ENCODE results near the gene MYO7B. TPM values are rescaled to one million over a fixed set of nuclear protein-coding genes. Genes with fewer than 3 reads are reported as not detected.

MYO7B gene
- total RNA-seq, 2 experiments from 2014 or later = 0.14 to 0.58 TPM

DNA sequence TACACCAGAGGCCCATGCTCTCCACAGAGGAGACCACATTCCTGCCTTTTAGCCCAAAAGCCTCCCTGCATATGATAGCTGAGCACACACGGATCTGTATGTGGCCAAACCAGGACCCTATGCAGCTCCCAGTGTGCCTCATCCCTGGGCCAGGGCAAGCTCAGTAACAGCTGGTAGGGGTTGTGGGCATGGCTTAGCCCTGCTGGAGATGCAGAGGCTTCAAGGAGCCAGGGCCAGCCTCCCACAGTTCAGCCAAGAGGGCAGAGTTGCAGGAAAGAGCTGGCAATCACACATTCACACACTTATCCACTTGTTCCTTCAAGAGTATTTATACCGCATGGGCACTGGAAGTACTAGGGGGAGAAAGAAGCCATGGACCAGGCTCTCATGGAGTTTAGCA is 141.4 kb downstream of the MYO7B start:
- ChIA-PET POLR2A (no interaction called here), CTCF (interaction anchor here (0.6 to 2.6 kb wide), 5 partner anchors 19 to 502 kb away, joined by 3 to 10 read pairs (median 4); partner anchors contain the start of gene GPR17)
- intact Hi-C loops (cut with micrococcal nuclease) = no loop called here
- Mint-ChIP-seq H3K36me3 (no peaks in the 10 kb centered on the region), H3K27ac (no peak overlapping the region), H3K4me3 (no peak overlapping the region), H3K9me3 (no peaks in the 10 kb centered on the region), H3K4me1 (ENCODE audit: low read depth) (peaks cover 4% of the 10 kb centered on the region), H3K27me3 (peaks cover 32% of the 10 kb centered on the region)
- no peak for DNase-seq

GRCh38 chr2:127678531-127678930 is 143.0 kb downstream of the MYO7B start:
- Mint-ChIP-seq H3K4me3 (no peak overlapping the region), H3K9me3 (no peaks in the 10 kb centered on the region), H3K27me3 (peaks cover 20% of the 10 kb centered on the region), H3K4me1 (ENCODE audit: low read depth) (peaks cover 4% of the 10 kb centered on the region), H3K36me3 (no peaks in the 10 kb centered on the region), H3K27ac (no peak overlapping the region)
- DNase-seq = no peak
- ChIA-PET CTCF (no interaction called here), POLR2A (no interaction called here)
- intact Hi-C loops (cut with micrococcal nuclease) = no loop called here

DNA sequence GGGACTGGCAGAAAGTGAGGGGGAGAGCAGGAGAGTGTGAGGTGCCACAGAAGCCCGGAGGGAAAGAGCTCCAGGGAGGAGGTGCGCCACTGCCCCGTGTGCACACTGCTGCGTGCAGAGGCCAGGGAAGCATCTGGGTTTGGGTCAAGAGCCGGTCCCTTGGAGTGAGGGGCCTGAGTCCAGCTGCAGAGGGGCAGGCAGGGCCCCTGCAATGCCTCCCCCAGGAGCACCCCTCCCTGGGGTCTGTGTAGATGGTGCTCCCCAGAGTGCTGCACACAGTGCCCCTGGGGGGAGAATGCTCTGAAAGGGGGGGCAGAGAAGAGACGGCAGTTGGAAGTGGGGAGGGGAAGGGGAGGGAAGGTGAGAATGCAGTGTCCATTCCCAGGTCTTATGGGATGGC is 143.5 kb downstream of the MYO7B start:
- ChIA-PET CTCF (no interaction called here), POLR2A (no interaction called here)
- Mint-ChIP-seq H3K9me3 (no peaks in the 10 kb centered on the region), H3K36me3 (no peaks in the 10 kb centered on the region), H3K27ac (no peak overlapping the region), H3K27me3 (peaks cover 15% of the 10 kb centered on the region), H3K4me3 (no peak overlapping the region), H3K4me1 (ENCODE audit: low read depth) (peaks cover 4% of the 10 kb centered on the region)
- no peak for DNase-seq
- intact Hi-C loops (cut with micrococcal nuclease) = no loop called here

DNA sequence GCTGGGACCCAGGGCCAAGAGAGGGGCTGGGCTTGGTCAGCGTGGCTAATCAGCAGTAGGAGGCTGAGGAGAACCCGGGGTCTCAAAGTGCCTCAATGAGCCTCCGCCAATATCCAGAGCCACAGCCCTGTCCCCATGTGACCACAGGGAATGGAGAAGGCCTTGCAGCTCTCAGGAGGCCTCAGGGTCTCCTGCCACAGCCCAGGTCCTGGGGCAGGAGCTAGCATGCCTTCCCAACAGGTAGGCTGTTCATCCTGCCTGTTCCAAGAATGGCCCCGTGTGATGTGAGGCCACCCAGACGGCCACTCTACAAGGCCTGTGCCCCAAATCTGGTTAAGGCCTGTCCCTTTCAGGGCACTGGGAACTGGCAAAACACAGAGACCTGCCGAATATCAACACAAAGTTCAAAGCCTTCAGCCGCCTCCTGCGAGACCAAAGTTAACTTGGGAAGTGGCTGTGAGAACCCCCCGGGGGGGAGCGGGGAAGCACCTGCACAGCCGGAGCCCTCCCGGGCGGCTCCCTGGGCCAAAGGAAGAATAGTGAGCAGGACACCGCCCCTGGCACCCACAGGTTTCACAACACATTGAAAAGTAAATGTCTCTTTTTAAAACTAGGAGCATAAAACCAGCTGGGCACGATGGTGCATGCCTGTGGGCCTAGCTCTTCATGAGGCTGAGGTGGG is 144.3 kb downstream of the MYO7B start:
- peaks cover 9% of the 10 kb centered on the region for H3K27me3 Mint-ChIP-seq
- DNase-seq = no peak
- no peak overlapping the region for H3K27ac Mint-ChIP-seq
- H3K9me3 Mint-ChIP-seq = no peaks in the 10 kb centered on the region
- intact Hi-C loops (cut with micrococcal nuclease) = no loop called here
- H3K36me3 Mint-ChIP-seq = no peaks in the 10 kb centered on the region
- CTCF ChIA-PET = no interaction called here
- H3K4me1 Mint-ChIP-seq (ENCODE audit: low read depth) = no peaks in the 10 kb centered on the region
- POLR2A ChIA-PET = no interaction called here
- no peak overlapping the region for H3K4me3 Mint-ChIP-seq

DNA sequence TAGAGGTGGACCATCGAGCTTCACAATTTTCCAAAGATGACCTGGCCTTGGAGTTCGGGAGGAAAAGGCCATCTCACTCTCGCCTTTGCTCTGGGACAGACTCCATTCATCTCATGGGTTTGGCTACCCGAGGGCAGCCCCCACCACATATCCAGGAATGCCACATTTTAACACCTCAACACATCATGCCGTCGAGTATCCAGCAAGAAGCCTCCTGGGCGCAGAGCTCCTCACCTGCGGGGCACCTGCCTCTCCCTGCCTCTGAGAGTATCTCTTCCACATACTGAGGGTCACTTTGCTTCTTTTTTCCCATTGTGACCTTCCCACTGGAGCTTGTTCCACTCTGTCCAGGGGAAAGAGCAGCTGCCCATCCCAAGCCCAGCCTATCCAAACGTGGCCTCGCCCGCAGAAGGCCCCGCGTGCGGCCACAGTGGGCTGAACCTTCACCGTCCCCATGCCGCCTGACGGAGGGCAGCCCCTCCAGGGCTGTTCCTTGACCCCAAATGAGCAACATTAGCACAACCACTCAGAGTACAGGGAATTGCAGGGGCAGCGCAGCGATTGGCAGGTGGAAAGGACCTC is 145.3 kb downstream of the MYO7B start:
- H3K4me1 Mint-ChIP-seq (ENCODE audit: low read depth) = no peaks in the 10 kb centered on the region
- H3K4me3 Mint-ChIP-seq = no peak overlapping the region
- H3K9me3 Mint-ChIP-seq = no peaks in the 10 kb centered on the region
- intact Hi-C loops (cut with micrococcal nuclease) = no loop called here
- no peak for DNase-seq
- ChIA-PET POLR2A (no interaction called here), CTCF (no interaction called here)
- H3K27me3 Mint-ChIP-seq = peaks cover 6% of the 10 kb centered on the region
- H3K27ac Mint-ChIP-seq = no peak overlapping the region
- H3K36me3 Mint-ChIP-seq = no peaks in the 10 kb centered on the region

GRCh38 chr2:127681288-127681804 is 145.9 kb downstream of the MYO7B start:
- H3K4me1 Mint-ChIP-seq (ENCODE audit: low read depth) = no peaks in the 10 kb centered on the region
- intact Hi-C loops (cut with micrococcal nuclease) = no loop called here
- ChIA-PET CTCF (no interaction called here), POLR2A (no interaction called here)
- peaks cover 3% of the 10 kb centered on the region for H3K27me3 Mint-ChIP-seq
- H3K36me3 Mint-ChIP-seq = no peaks in the 10 kb centered on the region
- H3K4me3 Mint-ChIP-seq = no peak overlapping the region
- H3K27ac Mint-ChIP-seq = no peak overlapping the region
- no peaks in the 10 kb centered on the region for H3K9me3 Mint-ChIP-seq
- DNase-seq = no peak

GRCh38 chr2:127681976-127682857 is 146.7 kb downstream of the MYO7B start:
- no peaks in the 10 kb centered on the region for H3K9me3 Mint-ChIP-seq
- H3K4me3 Mint-ChIP-seq = no peak overlapping the region
- no peaks in the 10 kb centered on the region for H3K4me1 Mint-ChIP-seq (ENCODE audit: low read depth)
- no peak overlapping the region for H3K27ac Mint-ChIP-seq
- no peak for DNase-seq
- H3K36me3 Mint-ChIP-seq = no peaks in the 10 kb centered on the region
- intact Hi-C loops (cut with micrococcal nuclease) = no loop called here
- ChIA-PET POLR2A (no interaction called here), CTCF (interaction anchor here (0.9 kb wide), 1 partner anchor 32 kb away, joined by 5 read pairs; no protein-coding TSS in a partner anchor)
- H3K27me3 Mint-ChIP-seq = no peaks in the 10 kb centered on the region

DNA sequence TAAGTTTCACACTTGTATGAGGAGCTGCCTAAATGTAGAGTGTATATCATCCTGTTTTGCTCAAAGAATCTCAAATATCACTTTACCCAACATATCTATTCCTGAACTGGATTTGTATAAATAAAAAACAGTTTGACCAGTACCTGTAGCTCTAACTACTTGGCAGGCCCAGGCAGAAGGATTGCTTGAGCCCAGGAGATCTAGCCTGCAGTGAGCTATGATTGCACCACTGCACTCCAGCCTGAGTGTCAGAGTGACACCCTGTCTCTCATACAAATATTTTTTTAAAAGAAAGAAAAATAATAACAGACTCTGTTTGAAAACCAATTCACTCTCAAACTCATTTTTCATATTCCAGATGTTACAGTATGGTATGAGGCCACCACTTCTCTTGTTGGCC is 147.6 kb downstream of the MYO7B start:
- H3K4me3 Mint-ChIP-seq = no peak overlapping the region
- no peaks in the 10 kb centered on the region for H3K4me1 Mint-ChIP-seq (ENCODE audit: low read depth)
- H3K27ac Mint-ChIP-seq = no peak overlapping the region
- intact Hi-C loops (cut with micrococcal nuclease) = no loop called here
- H3K9me3 Mint-ChIP-seq = peaks cover 2% of the 10 kb centered on the region
- POLR2A ChIA-PET = no interaction called here
- DNase-seq = no peak
- H3K27me3 Mint-ChIP-seq = peaks cover 3% of the 10 kb centered on the region
- CTCF ChIA-PET = interaction anchor here (0.9 kb wide), 1 partner anchor 33 kb away, joined by 5 read pairs; no protein-coding TSS in a partner anchor
- no peaks in the 10 kb centered on the region for H3K36me3 Mint-ChIP-seq

DNA sequence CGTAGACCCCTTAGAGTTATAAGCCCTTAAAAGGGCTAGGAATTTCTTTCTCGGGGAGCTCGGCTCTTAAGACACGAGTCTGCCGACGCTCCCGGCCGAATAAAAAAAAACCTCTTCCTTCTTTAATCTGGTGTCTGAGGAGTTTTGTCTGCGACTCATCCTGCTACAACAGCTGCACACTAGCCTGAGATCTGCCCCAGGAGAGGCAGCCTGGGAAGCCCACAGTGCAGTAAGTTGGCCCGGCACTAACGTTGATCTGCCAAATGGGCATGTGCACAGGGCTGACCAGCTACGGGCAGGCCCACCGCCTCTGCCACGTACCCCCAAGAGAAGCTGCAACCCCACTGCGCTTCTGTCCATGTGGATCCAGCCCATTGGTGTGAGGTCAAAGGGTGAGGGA is 148.3 kb downstream of the MYO7B start:
- ChIA-PET POLR2A (no interaction called here), CTCF (no interaction called here)
- intact Hi-C loops (cut with micrococcal nuclease) = no loop called here

DNA sequence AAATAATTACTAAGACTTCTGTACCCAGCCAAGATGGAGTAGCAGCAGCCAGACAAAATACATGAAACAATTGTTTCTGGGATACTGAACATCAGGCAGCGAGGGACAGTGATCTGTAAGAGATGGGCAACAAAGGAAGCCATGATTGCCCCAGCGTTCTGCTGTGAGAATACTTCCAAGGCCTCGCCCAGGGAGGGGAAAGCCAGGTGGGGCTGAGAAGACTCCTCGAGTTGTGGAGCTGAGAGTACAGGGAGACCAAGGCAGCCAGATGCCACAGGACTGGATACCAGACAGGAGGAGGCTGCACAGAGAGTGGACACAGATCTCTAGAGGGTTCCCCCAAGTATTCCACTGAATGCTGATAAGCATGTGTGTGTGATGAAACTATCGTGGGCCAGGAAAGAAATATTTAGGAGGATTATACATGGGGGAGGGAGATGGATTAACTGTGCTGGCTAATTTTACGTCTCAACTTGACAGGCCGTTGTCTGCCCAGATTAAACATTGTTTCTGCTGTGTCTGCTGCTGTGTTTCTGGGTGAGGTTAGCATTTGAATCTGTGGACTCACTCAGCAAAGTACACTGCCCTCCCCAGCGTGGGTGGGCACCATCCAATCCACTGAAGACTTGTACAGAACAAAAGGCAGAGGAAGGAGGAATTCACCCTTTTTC is 150.1 kb downstream of the MYO7B start:
- POLR2A ChIA-PET = no interaction called here
- intact Hi-C loops (cut with micrococcal nuclease) = no loop called here
- H3K9me3 Mint-ChIP-seq = peaks cover 20% of the 10 kb centered on the region
- H3K27ac Mint-ChIP-seq = no peak overlapping the region
- H3K4me3 Mint-ChIP-seq = no peak overlapping the region
- peaks cover 4% of the 10 kb centered on the region for H3K27me3 Mint-ChIP-seq
- no peaks in the 10 kb centered on the region for H3K4me1 Mint-ChIP-seq (ENCODE audit: low read depth)
- H3K36me3 Mint-ChIP-seq = peaks cover 5% of the 10 kb centered on the region
- DNase-seq = no peak
- CTCF ChIA-PET = no interaction called here

More for the DNA sequence above, 148.3 kb downstream of the MYO7B start:
- no peak overlapping the region for H3K27ac Mint-ChIP-seq
- no peaks in the 10 kb centered on the region for H3K4me1 Mint-ChIP-seq (ENCODE audit: low read depth)
- no peak for DNase-seq
- H3K36me3 Mint-ChIP-seq = peaks cover 2% of the 10 kb centered on the region
- peaks cover 4% of the 10 kb centered on the region for H3K27me3 Mint-ChIP-seq
- H3K4me3 Mint-ChIP-seq = no peak overlapping the region
- H3K9me3 Mint-ChIP-seq = peaks cover 9% of the 10 kb centered on the region

Measured in activated CD4-positive, alpha-beta memory T cell treated with anti-CD3 and anti-CD28 coated beads for 36 hours (primary cell).